Inferior parietal cortex (tissue), 1 donor: ENCODE measurements around the gene TMEM14C.
"Not testable (repeated sequence)": the region's sequence is repeated elsewhere in the genome, so short reads cannot be mapped to it uniquely, and the experiment has no call there.

Source experiments
- DNase-seq: peaks from one replicate; pipeline ENCODE4 v3.0.0-alpha.2; 2016; ENCODE audit errors: extremely low spot score

The TMEM14C gene

GRCh38 chr6:10720960-10721849, 1.7 kb upstream of the TMEM14C start:
- DNase-seq = not testable (repeated sequence)

- DNase-seq = no peak
Observed at GRCh38 chr6:10721850-10722569, 860 bp upstream of the TMEM14C start.

GRCh38 chr6:10722570-10722819, 375 bp upstream of the TMEM14C start:
- DNase-seq = no peak

GRCh38 chr6:10723567-10723881, 654 bp downstream of the TMEM14C start:
- DNase-seq = no peak

- DNase-seq = no peak
Observed at GRCh38 chr6:10725044-10725443, 2.2 kb downstream of the TMEM14C start.

GRCh38 chr6:10725716-10726115, 2.8 kb downstream of the TMEM14C start:
- no peak for DNase-seq

- DNase-seq = no peak
Observed at GRCh38 chr6:10730254-10730653, 7.4 kb downstream of the TMEM14C start.

- no peak for DNase-seq
Observed at GRCh38 chr6:10733151-10733715, 10.4 kb downstream of the TMEM14C start.

- DNase-seq = no peak
Observed at GRCh38 chr6:10733863-10734262, 11.0 kb downstream of the TMEM14C start.

- no peak for DNase-seq
Observed at GRCh38 chr6:10736731-10737130, 13.9 kb downstream of the TMEM14C start.

- DNase-seq = no peak
Observed at GRCh38 chr6:10740061-10740460, 17.2 kb downstream of the TMEM14C start.

- DNase-seq = not testable (repeated sequence)
Observed at GRCh38 chr6:10741643-10742042, 18.8 kb downstream of the TMEM14C start.

GRCh38 chr6:10742251-10742650, 19.4 kb downstream of the TMEM14C start:
- DNase-seq = no peak

GRCh38 chr6:10743515-10743914, 20.6 kb downstream of the TMEM14C start:
- no peak for DNase-seq

- DNase-seq = no peak
Observed at GRCh38 chr6:10745116-10745515, 22.2 kb downstream of the TMEM14C start.

GRCh38 chr6:10746915-10747250, 24.0 kb downstream of the TMEM14C start:
- DNase-seq = peak; percentile 61

- DNase-seq = peak; percentile 95
Observed at GRCh38 chr6:10747251-10747972, 24.5 kb downstream of the TMEM14C start, which contains the start of gene TMEM14B. Gene TMEM14B (plus strand): TSS chr6:10747805. CDS start chr6:10749246, 1,441 bp downstream.

GRCh38 chr6:10749734-10750133, 26.9 kb downstream of the TMEM14C start:
- DNase-seq = no peak

- DNase-seq = not testable (repeated sequence)
Observed at GRCh38 chr6:10750568-10750967, 27.7 kb downstream of the TMEM14C start.

GRCh38 chr6:10751757-10752156, 28.9 kb downstream of the TMEM14C start:
- not testable (repeated sequence) for DNase-seq

- DNase-seq = no peak
Observed at GRCh38 chr6:10756085-10756484, 33.2 kb downstream of the TMEM14C start.

- DNase-seq = peak; percentile 42
Observed at GRCh38 chr6:10759312-10759839, 36.5 kb downstream of the TMEM14C start.
